ENCODE data around the gene NOX3. TPM values are rescaled to one million over a fixed set of nuclear protein-coding genes. Genes with fewer than 3 reads are reported as not detected.
"Not testable (repeated sequence)": the region's sequence is repeated elsewhere in the genome, so short reads cannot be mapped to it uniquely, and the experiment has no call there.

The NOX3 gene
- total RNA-seq (not detected), total RNA-seq (0 reads per million in 2 donors)

GRCh38 chr6:155455766-155456165 lies at the start of gene NOX3:
Gene NOX3, minus strand, starts transcription at chr6:155455839. Its CDS starts 39 bp downstream, at chr6:155455800.
- DNase-seq (no peak), ATAC-seq (no peak)
- Mint-ChIP-seq H3K27me3 (peaks cover 52% of the 10 kb centered on the region), H3K36me3 (ENCODE audit: low read depth) (no peaks in the 10 kb centered on the region), H3K4me3 (no peak within 1 kb of the TSS), H3K4me1 (no peaks in the 10 kb centered on the region), H3K27ac (no peak within 1 kb of the TSS)
- H3K9me3 ChIP-seq (ENCODE audit: control insufficient read depth, low read length, poor library complexity, severe bottlenecking) = no peaks in the 10 kb centered on the region

- H3K9me3 ChIP-seq (ENCODE audit: control insufficient read depth, low read length, poor library complexity, severe bottlenecking) = no peaks in the 10 kb centered on the region
- H3K4me1 Mint-ChIP-seq = no peaks in the 10 kb centered on the region
- peaks cover 16% of the 10 kb centered on the region for H3K27me3 Mint-ChIP-seq
- no peak overlapping the region for H3K27ac Mint-ChIP-seq
- H3K4me3 Mint-ChIP-seq = no peak overlapping the region
- DNase-seq (no peak), ATAC-seq (no peak)
- no peaks in the 10 kb centered on the region for H3K36me3 Mint-ChIP-seq (ENCODE audit: low read depth)
Measured at GRCh38 chr6:155504848-155505607, 49.4 kb upstream of the NOX3 start.

GRCh38 chr6:155502393-155502792 lies 46.8 kb upstream of the NOX3 start:
- no peaks in the 10 kb centered on the region for H3K9me3 ChIP-seq (ENCODE audit: control insufficient read depth, low read length, poor library complexity, severe bottlenecking)
- H3K27me3 Mint-ChIP-seq = peaks cover 17% of the 10 kb centered on the region
- no peak for ATAC-seq

GRCh38 chr6:155499574-155499973 lies 43.9 kb upstream of the NOX3 start:
- H3K27me3 Mint-ChIP-seq = peaks cover 15% of the 10 kb centered on the region
- no peak overlapping the region for H3K27ac Mint-ChIP-seq
- no peak overlapping the region for H3K4me3 Mint-ChIP-seq
- DNase-seq = no peak
- ATAC-seq = no peak
- H3K9me3 ChIP-seq (ENCODE audit: control insufficient read depth, low read length, poor library complexity, severe bottlenecking) = no peaks in the 10 kb centered on the region
- no peaks in the 10 kb centered on the region for H3K4me1 Mint-ChIP-seq
- no peaks in the 10 kb centered on the region for H3K36me3 Mint-ChIP-seq (ENCODE audit: low read depth)

More at GRCh38 chr6:155502393-155502792, 46.8 kb upstream of the NOX3 start:
- Mint-ChIP-seq H3K36me3 (ENCODE audit: low read depth) (no peaks in the 10 kb centered on the region), H3K27ac (no peak overlapping the region), H3K4me1 (no peaks in the 10 kb centered on the region), H3K4me3 (no peak overlapping the region)
- no peak for DNase-seq

GRCh38 chr6:155498370-155498769 lies 42.7 kb upstream of the NOX3 start:
- DNase-seq (no peak), ATAC-seq (no peak)
- no peak overlapping the region for H3K4me3 Mint-ChIP-seq
- peaks cover 2% of the 10 kb centered on the region for H3K4me1 Mint-ChIP-seq
- no peaks in the 10 kb centered on the region for H3K9me3 ChIP-seq (ENCODE audit: control insufficient read depth, low read length, poor library complexity, severe bottlenecking)
- peaks cover 15% of the 10 kb centered on the region for H3K27me3 Mint-ChIP-seq
- no peaks in the 10 kb centered on the region for H3K36me3 Mint-ChIP-seq (ENCODE audit: low read depth)
- H3K27ac Mint-ChIP-seq = no peak overlapping the region

- Mint-ChIP-seq H3K4me1 (peaks cover 2% of the 10 kb centered on the region), H3K36me3 (ENCODE audit: low read depth) (no peaks in the 10 kb centered on the region), H3K27me3 (peaks cover 15% of the 10 kb centered on the region), H3K27ac (no peak overlapping the region), H3K4me3 (no peak overlapping the region)
- DNase-seq (no peak), ATAC-seq (no peak)
- no peaks in the 10 kb centered on the region for H3K9me3 ChIP-seq (ENCODE audit: control insufficient read depth, low read length, poor library complexity, severe bottlenecking)
Measured at GRCh38 chr6:155497273-155497672, 41.6 kb upstream of the NOX3 start.

GRCh38 chr6:155495011-155495768 lies 39.6 kb upstream of the NOX3 start:
- H3K27me3 Mint-ChIP-seq = peaks cover 15% of the 10 kb centered on the region
- H3K36me3 Mint-ChIP-seq (ENCODE audit: low read depth) = no peaks in the 10 kb centered on the region
- no peaks in the 10 kb centered on the region for H3K9me3 ChIP-seq (ENCODE audit: control insufficient read depth, low read length, poor library complexity, severe bottlenecking)
- ATAC-seq (no peak), DNase-seq (no peak)
- H3K4me1 Mint-ChIP-seq = peaks cover 2% of the 10 kb centered on the region
- no peak overlapping the region for H3K4me3 Mint-ChIP-seq
- no peak overlapping the region for H3K27ac Mint-ChIP-seq

- no peak overlapping the region for H3K4me3 Mint-ChIP-seq
- H3K9me3 ChIP-seq (ENCODE audit: control insufficient read depth, low read length, poor library complexity, severe bottlenecking) = no peaks in the 10 kb centered on the region
- ATAC-seq = no peak
- no peak overlapping the region for H3K27ac Mint-ChIP-seq
- H3K36me3 Mint-ChIP-seq (ENCODE audit: low read depth) = no peaks in the 10 kb centered on the region
- H3K4me1 Mint-ChIP-seq = peaks cover 2% of the 10 kb centered on the region
- DNase-seq = no peak
- peaks cover 10% of the 10 kb centered on the region for H3K27me3 Mint-ChIP-seq
Measured at GRCh38 chr6:155493694-155494143, 38.1 kb upstream of the NOX3 start.

- DNase-seq (no peak), ATAC-seq (no peak)
- Mint-ChIP-seq H3K4me1 (peaks cover 2% of the 10 kb centered on the region), H3K4me3 (no peak overlapping the region), H3K27ac (no peak overlapping the region), H3K27me3 (peaks cover 10% of the 10 kb centered on the region), H3K36me3 (ENCODE audit: low read depth) (no peaks in the 10 kb centered on the region)
- H3K9me3 ChIP-seq (ENCODE audit: control insufficient read depth, low read length, poor library complexity, severe bottlenecking) = no peaks in the 10 kb centered on the region
Measured at GRCh38 chr6:155493026-155493693, 37.5 kb upstream of the NOX3 start.

- Mint-ChIP-seq H3K36me3 (ENCODE audit: low read depth) (no peaks in the 10 kb centered on the region), H3K27me3 (peaks cover 10% of the 10 kb centered on the region), H3K4me1 (peaks cover 2% of the 10 kb centered on the region), H3K4me3 (no peak overlapping the region), H3K27ac (no peak overlapping the region)
- DNase-seq = no peak
- H3K9me3 ChIP-seq (ENCODE audit: control insufficient read depth, low read length, poor library complexity, severe bottlenecking) = no peaks in the 10 kb centered on the region
- ATAC-seq = no peak
Measured at GRCh38 chr6:155492061-155492735, 36.6 kb upstream of the NOX3 start.

GRCh38 chr6:155491421-155491820 lies 35.8 kb upstream of the NOX3 start:
- no peak overlapping the region for H3K4me3 Mint-ChIP-seq
- DNase-seq (no peak), ATAC-seq (no peak)
- no peaks in the 10 kb centered on the region for H3K36me3 Mint-ChIP-seq (ENCODE audit: low read depth)
- H3K27ac Mint-ChIP-seq = no peak overlapping the region
- H3K4me1 Mint-ChIP-seq = peaks cover 2% of the 10 kb centered on the region
- no peaks in the 10 kb centered on the region for H3K9me3 ChIP-seq (ENCODE audit: control insufficient read depth, low read length, poor library complexity, severe bottlenecking)
- peaks cover 10% of the 10 kb centered on the region for H3K27me3 Mint-ChIP-seq

- not testable (repeated sequence) for H3K27ac Mint-ChIP-seq; H3K4me1 Mint-ChIP-seq; ATAC-seq; H3K4me3 Mint-ChIP-seq; DNase-seq; H3K36me3 Mint-ChIP-seq (ENCODE audit: low read depth); H3K27me3 Mint-ChIP-seq; H3K9me3 ChIP-seq (ENCODE audit: control insufficient read depth, low read length, poor library complexity, severe bottlenecking)
Measured at GRCh38 chr6:155488197-155488596, 32.6 kb upstream of the NOX3 start.
